Nephron (organoid): ENCODE data around the gene ANKRD53.

Experiments used
- H3K27ac Mint-ChIP-seq, 3 experiments: 2 replicates each; pipeline ENCODE4 v1.8.0; 2020; ENCODE audit warnings: mixed read lengths in 3 of 3, mild to moderate bottlenecking in 2 of 3, moderate library complexity in 1 of 3
- H3K27me3 Mint-ChIP-seq: 2 replicates; pipeline ENCODE4 v1.8.0; 2021; ENCODE audit warnings: low read depth, mild to moderate bottlenecking, moderate library complexity, mixed read lengths
- H3K36me3 Mint-ChIP-seq: 2 replicates; pipeline ENCODE4 v1.8.0; 2020; ENCODE audit warnings: low read depth, mixed read lengths
- H3K4me1 Mint-ChIP-seq: 2 replicates; pipeline ENCODE4 v1.8.0; 2020; ENCODE audit warnings: mixed read lengths
- H3K4me3 Mint-ChIP-seq, 3 experiments: 2 replicates each; pipeline ENCODE4 v1.8.0; 2020; ENCODE audit warnings: mild to moderate bottlenecking in 3 of 3, mixed read lengths in 3 of 3, moderate library complexity in 2 of 3
- H3K9me3 Mint-ChIP-seq: 2 replicates; pipeline ENCODE4 v1.8.0; 2020; ENCODE audit warnings: mixed read lengths
- CTCF ChIP-seq, 3 experiments: fragments of 200-600 bp; sonication (generic); IDR thresholded peaks; one replicate each; pipeline ENCODE4 v1.5.0; 2021; ENCODE audit warnings: antibody characterized with exemption in 3 of 3; ENCODE audit not compliant: unreplicated experiment in 3 of 3

The ANKRD53 gene

GRCh38 chr2:70981421-70981820, 3.0 kb downstream of the ANKRD53 start:
- no peaks in the 10 kb centered on the region for H3K27me3 Mint-ChIP-seq
- H3K9me3 Mint-ChIP-seq = no peaks in the 10 kb centered on the region
- peaks cover 18% of the 10 kb centered on the region for H3K36me3 Mint-ChIP-seq
- TF ChIP-seq CTCF (IDR thresholded peaks at IDR 0.05; ENCODE audit: unreplicated experiment in 3 of 3) = no peak
- peaks cover 16% of the 10 kb centered on the region for H3K4me1 Mint-ChIP-seq
- no peak overlapping the region for H3K4me3 Mint-ChIP-seq
- H3K27ac Mint-ChIP-seq = no peak overlapping the region

- H3K27ac Mint-ChIP-seq = no peak overlapping the region
- no peaks in the 10 kb centered on the region for H3K27me3 Mint-ChIP-seq
- H3K9me3 Mint-ChIP-seq = no peaks in the 10 kb centered on the region
- no peak overlapping the region for H3K4me3 Mint-ChIP-seq
- TF ChIP-seq CTCF (IDR thresholded peaks at IDR 0.05; ENCODE audit: unreplicated experiment in 3 of 3) = no peak
- peaks cover 11% of the 10 kb centered on the region for H3K4me1 Mint-ChIP-seq
- peaks cover 25% of the 10 kb centered on the region for H3K36me3 Mint-ChIP-seq
These were observed 3.7 kb downstream of the ANKRD53 start for GRCh38 chr2:70981866-70982810.

GRCh38 chr2:70982971-70983370, 4.5 kb downstream of the ANKRD53 start:
- no peak overlapping the region for H3K27ac Mint-ChIP-seq
- H3K9me3 Mint-ChIP-seq = no peaks in the 10 kb centered on the region
- no peak overlapping the region for H3K4me3 Mint-ChIP-seq
- TF ChIP-seq CTCF (IDR thresholded peaks at IDR 0.05; ENCODE audit: unreplicated experiment in 3 of 3) = no peak
- H3K36me3 Mint-ChIP-seq = peaks cover 33% of the 10 kb centered on the region
- H3K4me1 Mint-ChIP-seq = peaks cover 3% of the 10 kb centered on the region
- no peaks in the 10 kb centered on the region for H3K27me3 Mint-ChIP-seq

- Mint-ChIP-seq H3K27ac (no peak overlapping the region), H3K36me3 (peaks cover 37% of the 10 kb centered on the region), H3K9me3 (no peaks in the 10 kb centered on the region), H3K4me1 (no peaks in the 10 kb centered on the region), H3K27me3 (no peaks in the 10 kb centered on the region), H3K4me3 (no peak overlapping the region)
- no peak for TF ChIP-seq CTCF (IDR thresholded peaks at IDR 0.05; ENCODE audit: unreplicated experiment in 3 of 3)
These were observed 5.2 kb downstream of the ANKRD53 start for GRCh38 chr2:70983506-70984227.

GRCh38 chr2:70984228-70984575, 5.8 kb downstream of the ANKRD53 start:
- Mint-ChIP-seq H3K9me3 (no peaks in the 10 kb centered on the region), H3K27me3 (no peaks in the 10 kb centered on the region), H3K4me3 (no peak overlapping the region), H3K4me1 (no peaks in the 10 kb centered on the region), H3K36me3 (peaks cover 42% of the 10 kb centered on the region), H3K27ac (no peak overlapping the region)
- TF ChIP-seq CTCF (IDR thresholded peaks at IDR 0.05; ENCODE audit: unreplicated experiment in 3 of 3) = no peak
